Adrenal gland (tissue), 12 donors: ENCODE measurements around the gene HIVEP3. TPM values are rescaled to one million over a fixed set of nuclear protein-coding genes. Genes with fewer than 3 reads are reported as not detected.

Source experiments
- DNase-seq, 7 donors: peaks; one replicate each; pipeline ENCODE4 v3.0.0-alpha.2; 2019 to 2020
- H3K27ac ChIP-seq, 5 donors: fragments of 200-600 bp; sonication (generic) in 4 of 5; 1 replicate in 3 of 5; 2 replicates in 2 of 5; pipeline versions ENCODE4 v1.5.1 to v1.8.0; 2016 to 2020; ENCODE audit warnings: mild to moderate bottlenecking in 1 of 5
- H3K27me3 ChIP-seq: fragments of 200-600 bp; 2 replicates; pipeline ENCODE4 v1.8.0; 2021
- H3K36me3 ChIP-seq, 2 donors: fragments of 200-600 bp; replicated peaks in 1 of 2; 1 replicate in 1 of 2; 2 replicates in 1 of 2; pipeline versions ENCODE4 v1.5.1 to v1.8.0; 2018 to 2022
- H3K4me1 ChIP-seq, 2 donors: fragments of 200-600 bp; replicated peaks in 1 of 2; 1 replicate in 1 of 2; 2 replicates in 1 of 2; pipeline versions ENCODE4 v1.5.1 to v1.8.0; 2018 to 2021
- H3K4me3 ChIP-seq, 4 donors: fragments of 200-600 bp; sonication (generic) in 3 of 4; one replicate each; pipeline ENCODE4 v1.5.1; 2016 to 2018
- H3K9me3 ChIP-seq, 3 donors: fragments of 200-600 bp; sonication (generic) in 1 of 3; replicated peaks in 1 of 3; 1 replicate in 2 of 3; 2 replicates in 1 of 3; pipeline versions ENCODE4 v1.5.1 to v1.8.0; 2016 to 2021
- POLR2A ChIP-seq, 2 donors: fragments of 450-650 bp; IDR thresholded peaks; one replicate each; pipeline ENCODE4 v1.6.1; 2017; ENCODE audit warnings: antibody characterized with exemption in 2 of 2, mild to moderate bottlenecking in 2 of 2, moderate library complexity in 1 of 2
- WGBS, 4 donors: extraction: QIAGEN DNeasy Blood & Tissue Kit in 2 of 4; methylation state at CpG; one replicate each; pipeline versions ENCODE4 v1.1.5 to v1.1.7; 2013 to 2017; 5-methylcytosine and 5-hydroxymethylcytosine counted together
- intact Hi-C, 2 donors: fragments of 100-400 bp; cut with DNase I; formaldehyde crosslinking; loops; one replicate each; pipeline versions ENCODE4 v1.14.1 to v1.15.0; 2022 to 2023
- polyA plus RNA-seq, 3 donors: library from polyadenylated mRNA; stranded (reverse); fragments of 200-250 nt in 2 of 3; fragments of 350-450 nt in 1 of 3; fragmentation: Illumina TruSeq in 1 of 3; extraction: RNeasy Lipid Tissue Mini Kit (QIAGEN cat#74804) in 1 of 3; gene quantifications; one replicate each; pipeline ENCODE4 v1.2.3, GENCODE V29; 2013 to 2014
- total RNA-seq, 9 donors: library from RNA; depleted of rRNA in 4 of 9; stranded (reverse); fragments of >200 nt in 4 of 9; fragments of 120-200 nt in 1 of 9; fragmentation: NEBNext Ultra II Directional in 1 of 9; extraction: Animal tissue kit (Norgen Biotek cat#: 25700) in 1 of 9; gene quantifications; one replicate each; pipeline versions ENCODE4 v1.1.0 to v1.2.4, GENCODE V29; 2013 to 2023
- TF ChIP-seq, protein P1 (sequence below), 6 experiments: fragments of 450-650 bp in 4 of 6; fragments of 200-600 bp in 2 of 6; sonication (generic) in 1 of 6; IDR thresholded peaks; 1 replicate in 5 of 6; 2 replicates in 1 of 6; pipeline versions ENCODE4 v1.5.1 to v1.8.0; 2016 to 2021; ENCODE audit warnings: antibody characterized with exemption in 6 of 6, mild to moderate bottlenecking in 2 of 6, moderate library complexity in 1 of 6
- donor health status: healthy with polysubstance abuse.
- donor health status: Bipolar disorder and iron deficiency.
- donor health status: DM: yes; HTN: yes; CAD: no.
- donor health status: DM: no; HTN: no; CAD: no.
- donor health status: DM: no; HTN: no; CAD: no.
- donor health status: DM: yes; HTN: yes; CAD: no.

The HIVEP3 gene
- total and polyA plus RNA-seq, 12 donors: 3.2 to 7.7 (median 7.0) TPM

DNA sequence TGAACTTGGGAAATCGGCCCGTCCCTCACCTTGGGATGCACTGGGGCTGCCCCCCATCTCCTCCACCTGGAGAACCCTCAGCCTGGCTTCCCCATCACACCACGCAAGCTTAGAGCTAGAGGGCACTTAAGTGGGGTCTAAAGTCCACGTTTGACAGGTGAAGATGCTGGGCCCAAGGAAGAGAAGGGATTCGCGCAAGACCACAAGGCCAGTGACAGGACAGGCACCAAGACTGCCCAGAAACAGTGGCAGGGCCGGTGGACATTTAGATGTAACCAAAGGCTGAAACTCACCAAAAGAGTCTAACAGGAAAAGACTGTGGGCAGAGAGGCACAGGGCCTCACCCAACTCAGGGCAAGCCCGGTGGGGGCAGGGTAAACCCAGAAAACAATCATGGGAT, 303.4 kb downstream of the HIVEP3 start:
- intact Hi-C loops: no loop called here
- TF ChIP-seq, protein P1, sequence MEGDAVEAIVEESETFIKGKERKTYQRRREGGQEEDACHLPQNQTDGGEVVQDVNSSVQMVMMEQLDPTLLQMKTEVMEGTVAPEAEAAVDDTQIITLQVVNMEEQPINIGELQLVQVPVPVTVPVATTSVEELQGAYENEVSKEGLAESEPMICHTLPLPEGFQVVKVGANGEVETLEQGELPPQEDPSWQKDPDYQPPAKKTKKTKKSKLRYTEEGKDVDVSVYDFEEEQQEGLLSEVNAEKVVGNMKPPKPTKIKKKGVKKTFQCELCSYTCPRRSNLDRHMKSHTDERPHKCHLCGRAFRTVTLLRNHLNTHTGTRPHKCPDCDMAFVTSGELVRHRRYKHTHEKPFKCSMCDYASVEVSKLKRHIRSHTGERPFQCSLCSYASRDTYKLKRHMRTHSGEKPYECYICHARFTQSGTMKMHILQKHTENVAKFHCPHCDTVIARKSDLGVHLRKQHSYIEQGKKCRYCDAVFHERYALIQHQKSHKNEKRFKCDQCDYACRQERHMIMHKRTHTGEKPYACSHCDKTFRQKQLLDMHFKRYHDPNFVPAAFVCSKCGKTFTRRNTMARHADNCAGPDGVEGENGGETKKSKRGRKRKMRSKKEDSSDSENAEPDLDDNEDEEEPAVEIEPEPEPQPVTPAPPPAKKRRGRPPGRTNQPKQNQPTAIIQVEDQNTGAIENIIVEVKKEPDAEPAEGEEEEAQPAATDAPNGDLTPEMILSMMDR (IDR thresholded peaks at IDR 0.05): no peak
- no peak for TF ChIP-seq POLR2A (IDR thresholded peaks at IDR 0.05)

DNA sequence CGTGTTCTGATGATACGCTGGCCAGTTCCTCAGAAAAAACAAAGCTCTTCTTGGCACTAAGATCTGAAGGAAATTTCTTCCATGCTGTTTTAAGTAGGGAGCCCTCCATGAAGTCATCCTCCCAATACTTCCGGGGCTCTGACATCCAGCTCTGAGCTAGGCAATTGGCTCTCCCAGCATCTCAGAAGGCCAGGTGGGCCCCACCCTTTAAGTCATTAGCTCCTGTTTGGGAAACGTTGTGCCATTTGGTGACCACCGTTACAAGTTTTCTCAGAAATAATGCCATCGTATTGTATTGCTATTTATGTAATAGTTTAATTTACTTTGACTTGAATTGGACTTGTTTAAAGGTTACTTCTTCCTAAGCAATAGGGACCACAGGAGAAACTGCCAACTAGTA, 303.9 kb downstream of the HIVEP3 start:
- Histone ChIP-seq H3K27ac (no peak overlapping the region), H3K4me3 (no peak overlapping the region), H3K27me3 (no peaks in the 10 kb centered on the region), H3K36me3 (no peaks in the 10 kb centered on the region), H3K9me3 (no peaks in the 10 kb centered on the region), H3K4me1 (peaks cover 5 to 12% of the 10 kb centered on the region in 2 donors)
- no peak for DNase-seq
- intact Hi-C loops: no loop called here
- 90 to 92% (median 91%) methylated on average over 6 of the region's 6 CpGs for WGBS, 4 donors
- TF ChIP-seq, protein P1 (IDR thresholded peaks at IDR 0.05): no peak
- TF ChIP-seq POLR2A (IDR thresholded peaks at IDR 0.05): no peak

More for the DNA sequence above, 303.4 kb downstream of the HIVEP3 start:
- Histone ChIP-seq H3K27ac (no peak overlapping the region), H3K27me3 (no peaks in the 10 kb centered on the region), H3K4me3 (no peak overlapping the region), H3K36me3 (no peaks in the 10 kb centered on the region), H3K9me3 (no peaks in the 10 kb centered on the region), H3K4me1 (peaks cover 5 to 12% of the 10 kb centered on the region in 2 donors)
- no peak for DNase-seq
- WGBS, 4 donors: 83 to 94% (median 92%) methylated on average over 8 of the region's 8 CpGs

DNA sequence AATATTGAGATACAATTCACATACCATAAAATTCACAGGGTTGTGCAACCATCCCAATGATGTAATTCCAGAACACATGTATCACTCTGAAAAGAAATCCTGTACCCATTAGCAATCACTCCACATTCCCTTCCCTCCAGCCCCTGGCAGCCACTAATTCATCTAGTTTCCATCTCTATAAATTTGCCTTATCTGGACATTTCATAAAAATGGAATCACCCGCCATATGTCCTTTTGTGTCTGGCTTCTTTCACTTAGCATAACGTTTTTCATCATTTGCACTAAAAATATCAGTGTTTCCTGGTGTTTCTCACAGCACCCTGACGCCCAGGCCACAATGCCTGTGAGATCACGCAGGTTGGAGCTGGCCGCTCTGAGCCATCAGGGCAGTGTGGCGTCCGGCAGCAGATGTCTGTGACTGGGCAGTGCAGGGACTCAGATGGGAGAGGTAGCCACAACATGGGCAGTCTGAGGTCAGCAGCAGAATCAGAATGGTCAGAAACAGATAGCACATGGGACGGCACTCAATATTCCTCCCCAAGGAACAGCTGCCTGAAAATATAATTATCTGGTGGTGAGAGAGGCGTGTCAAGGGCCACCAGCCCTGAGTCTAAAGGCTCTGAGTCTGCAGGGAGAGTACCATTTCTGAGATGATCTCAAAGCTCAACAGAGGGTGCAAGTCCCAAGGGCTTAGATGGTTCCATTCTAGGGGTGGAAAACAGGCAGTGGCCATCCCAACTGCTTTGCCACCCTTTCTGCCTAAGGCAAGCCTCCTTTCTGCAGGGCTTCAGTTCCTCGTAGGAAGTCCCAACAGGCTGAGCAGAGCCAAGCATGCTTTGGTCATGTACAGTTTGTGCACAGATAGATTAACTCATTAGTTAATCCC, 304.8 kb downstream of the HIVEP3 start:
- Histone ChIP-seq H3K36me3 (no peaks in the 10 kb centered on the region), H3K27me3 (no peaks in the 10 kb centered on the region), H3K4me3 (no peak overlapping the region), H3K9me3 (no peaks in the 10 kb centered on the region), H3K27ac (no peak overlapping the region), H3K4me1 (peaks cover 5 to 12% of the 10 kb centered on the region in 2 donors)
- peak in 1 of 7 donors; percentile 57 for DNase-seq
- TF ChIP-seq, protein P1 (IDR thresholded peaks at IDR 0.05): no peak
- TF ChIP-seq POLR2A (IDR thresholded peaks at IDR 0.05): no peak
- 77 to 87% (median 85%) methylated on average over 10 of the region's 10 CpGs for WGBS, 4 donors
- intact Hi-C loops: no loop called here

DNA sequence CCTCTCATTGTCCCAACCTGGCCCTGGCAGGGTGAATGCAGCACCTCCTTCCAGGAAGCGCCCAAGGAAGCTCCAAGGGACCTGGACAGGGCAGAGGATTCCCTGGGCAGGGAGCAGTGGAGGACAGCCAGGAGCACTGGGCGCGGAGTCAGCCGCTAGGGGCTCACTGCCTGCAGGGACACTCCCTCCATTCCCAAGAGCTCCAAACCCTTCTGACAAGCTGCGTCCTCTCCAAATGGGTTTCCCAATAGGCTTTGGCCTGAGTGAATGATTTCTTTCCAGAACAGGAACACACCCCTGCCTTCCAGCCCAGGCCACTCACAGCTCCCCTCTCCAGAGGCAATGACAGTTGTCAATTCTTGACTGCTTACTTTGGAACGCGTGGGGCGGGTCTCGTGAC, 305.8 kb downstream of the HIVEP3 start:
- WGBS, 4 donors: 92 to 96% (median 95%) methylated on average over 5 to 9 of the region's 9 CpGs
- H3K27me3 ChIP-seq: no peaks in the 10 kb centered on the region
- TF ChIP-seq POLR2A (IDR thresholded peaks at IDR 0.05): no peak
- TF ChIP-seq, protein P1 (IDR thresholded peaks at IDR 0.05): no peak
- peaks cover 0 to 5% of the 10 kb centered on the region in 2 donors for H3K4me1 ChIP-seq
- no peaks in the 10 kb centered on the region for H3K36me3 ChIP-seq
- no peak overlapping the region for H3K4me3 ChIP-seq
- intact Hi-C loops: no loop called here
- H3K27ac ChIP-seq: no peak overlapping the region
- no peaks in the 10 kb centered on the region for H3K9me3 ChIP-seq
- DNase-seq: no peak
